HepG2 (cell line): ENCODE measurements around the gene HOXA7. TPM values are rescaled to one million over a fixed set of nuclear protein-coding genes. Genes with fewer than 3 reads are reported as not detected.

Experiments
- ARID3A ChIP-seq: IDR thresholded peaks from 2 replicates; pipeline ENCODE4 v1.6.1; 2012; ENCODE audit warnings: low read depth, low read length, improper control_type of control experiment
- ASH2L ChIP-seq: fragments of 300-600, 200-600 bp; sonication (generic); IDR thresholded peaks from 2 replicates; pipeline ENCODE4 v1.7.0; 2017; ENCODE audit warnings: low read depth, mild to moderate bottlenecking, moderate library complexity, mixed read lengths, low read length; ENCODE audit not compliant: insufficient read length
- FIP1L1 ChIP-seq: fragments of 200-400 bp; formaldehyde crosslinking; IDR thresholded peaks from 2 replicates; pipeline ENCODE4 v1.6.1; 2018; ENCODE audit warnings: low read depth, mild to moderate bottlenecking, low read length, moderate library complexity, borderline replicate concordance; ENCODE audit not compliant: insufficient read depth
- HNF1A ChIP-seq, 2 experiments: sonication (generic) in 1 of 2; formaldehyde crosslinking in 1 of 2; IDR thresholded peaks; 2 replicates each; pipeline versions ENCODE4 v1.4.0 to v1.6.1; 2016 to 2020; ENCODE audit warnings: borderline replicate concordance in 1 of 2, low read depth in 1 of 2, mild to moderate bottlenecking in 1 of 2, missing genetic modification reagents in 1 of 2
- NCOA2 ChIP-seq: sonication (generic); formaldehyde crosslinking; IDR thresholded peaks from 2 replicates; pipeline ENCODE4 v1.8.0; 2022; ENCODE audit warnings: inconsistent platforms
- NKX3-1 ChIP-seq: sonication (generic); formaldehyde crosslinking; IDR thresholded peaks from 2 replicates; pipeline ENCODE4 v1.5.0; 2020; ENCODE audit warnings: missing genetic modification reagents
- SMC3 ChIP-seq: IDR thresholded peaks from 2 replicates; pipeline ENCODE4 v1.6.1; 2011; ENCODE audit warnings: low read length, improper control_type of control experiment
- TEAD3 ChIP-seq: optimal IDR thresholded peaks from 2 replicates; pipeline ENCODE3; 2016; ENCODE audit warnings: borderline replicate concordance
- THAP9 ChIP-seq: sonication (generic); formaldehyde crosslinking; IDR thresholded peaks from 2 replicates; pipeline ENCODE4; 2020; ENCODE audit warnings: missing genetic modification reagents, mild to moderate bottlenecking, borderline replicate concordance
- YEATS2 ChIP-seq: sonication (generic); formaldehyde crosslinking; IDR thresholded peaks from 2 replicates; pipeline ENCODE4 v1.4.0; 2020; ENCODE audit warnings: missing genetic modification reagents, borderline replicate concordance
- ZGPAT ChIP-seq: IDR thresholded peaks from 2 replicates; pipeline ENCODE4 v1.6.1; 2016; ENCODE audit warnings: mild to moderate bottlenecking
- ZNF547 ChIP-seq: sonication (generic); formaldehyde crosslinking; IDR thresholded peaks from 2 replicates; pipeline ENCODE4 v1.5.1; 2020; ENCODE audit warnings: mild to moderate bottlenecking, missing genetic modification reagents
- ZNF841 ChIP-seq: sonication (generic); formaldehyde crosslinking; IDR thresholded peaks from 2 replicates; pipeline ENCODE4 v1.8.1; 2023; ENCODE audit warnings: missing genetic modification reagents, borderline replicate concordance
- polyA plus RNA-seq, 8 experiments: library from polyadenylated mRNA; depleted of rRNA in 3 of 8; stranded (reverse) in 7 of 8; unstranded in 1 of 8; fragments of >200 nt; fragmentation: Illumina TruSeq in 4 of 8; extraction: Trizol in 4 of 8; gene quantifications; 2 replicates each; pipeline versions ENCODE4 v1.2.1 to v1.2.3, GENCODE V29; 2011 to 2016; ENCODE audit warnings: low read depth in 4 of 8, missing spikeins in 1 of 8, mixed read lengths in 1 of 8; ENCODE audit not compliant: insufficient read depth in 1 of 8
- total RNA-seq, 5 experiments: library from RNA; depleted of rRNA; stranded (reverse); fragments of >200 nt; fragmentation: Illumina TruSeq; extraction: Trizol; gene quantifications; 2 replicates each; pipeline ENCODE4 v1.2.3, GENCODE V29; 2016; ENCODE audit warnings: low read depth in 1 of 5

Gene HOXA7
- total and polyA plus RNA-seq, 2 of the 13 experiments (the other 11 are each of a cell fraction or from before 2014, with no cell fraction given), result 0.05 TPM; not detected in 1

GRCh38 chr7:27133409-27134231 lies 22.9 kb downstream of the HOXA7 start (continued):
- TF ChIP-seq ASH2L, result peak; percentile 72
- TF ChIP-seq NKX3-1, result no peak
- peak; percentile 66 for TF ChIP-seq NCOA2
- 0 out of 2 replicates have a peak, but pooled peaks have one; percentile 5 for TF ChIP-seq ARID3A
- TF ChIP-seq FIP1L1, result no peak
- 0 out of 2 replicates have a peak, but pooled peaks have one; percentile 18 for TF ChIP-seq ZNF841 (CRISPR knock-in tag)
- TF ChIP-seq YEATS2 (CRISPR knock-in tag), result peak; percentile 50; the same call in 1 of the 2 replicates
- TF ChIP-seq THAP9 (CRISPR knock-in tag), result no peak
- peak; percentile 40 for TF ChIP-seq TEAD3 (CRISPR knock-in tag)
- TF ChIP-seq SMC3, result peak; percentile 14; the same call in 1 of the 2 replicates
- peak; percentile 29; the same call in 1 of the 2 replicates for TF ChIP-seq HNF1A (IDR thresholded peaks at IDR 0.05; ENCODE audit: low read depth)
- no peak for TF ChIP-seq HNF1A (CRISPR knock-in tag; IDR thresholded peaks at IDR 0.05; ENCODE audit: borderline replicate concordance)
- TF ChIP-seq ZGPAT (CRISPR knock-in tag), result no peak; the same call in 1 of the 2 replicates
- 0 out of 2 replicates have a peak, but pooled peaks have one; percentile 37 for TF ChIP-seq ZNF547
